H1 (cell line): ENCODE results near the gene MFRP. TPM values are rescaled to one million over a fixed set of nuclear protein-coding genes. Genes with fewer than 3 reads are reported as not detected.

ENCODE experiments used
- CTCF ChIA-PET: fragments of 300-600 bp; sonication (Branson Sonifier 250); formaldehyde crosslinking; loops from one replicate; lab custom pipeline; 2021; ENCODE audit not compliant: partially characterized antibody; lab: Charles Lee
- POLR2A ChIA-PET: fragments of 300-600 bp; sonication (Branson Sonifier 250); formaldehyde crosslinking; loops from one replicate; lab custom pipeline; 2021; ENCODE audit warnings: inconsistent platforms; ENCODE audit not compliant: partially characterized antibody; lab: Charles Lee
- DNase-seq, 2 experiments: peaks; one replicate each; pipeline versions ENCODE4 v3.0.0 to v3.0.0-alpha.2; 2010 to 2022; ENCODE audit warnings: low spot score in 2 of 2, low read depth in 1 of 2, mixed read lengths in 1 of 2
- FAIRE-seq: peaks from 2 replicates; lab custom pipeline; 2011; peaks lifted over from hg19 to GRCh38; lab: Jason Lieb, UNC
- H2AFZ ChIP-seq: 2 replicates; pipeline ENCODE4 v1.8.1; 2012; ENCODE audit warnings: low read length, inconsistent platforms
- H2AK5ac ChIP-seq: 2 replicates; pipeline ENCODE4 v1.6.1; 2013; ENCODE audit warnings: low read depth, low read length
- H2BK120ac ChIP-seq: replicated peaks from 2 replicates; pipeline ENCODE3; 2013; ENCODE audit warnings: low read depth, low read length, inconsistent platforms
- H2BK12ac ChIP-seq: 2 replicates; pipeline ENCODE4 v1.6.1; 2013; ENCODE audit warnings: low read depth, low read length
- H2BK15ac ChIP-seq: 2 replicates; pipeline ENCODE4 v1.6.1; 2013; ENCODE audit warnings: low read length
- H2BK20ac ChIP-seq: 2 replicates; pipeline ENCODE4 v1.6.1; 2013; ENCODE audit warnings: low read length
- H2BK5ac ChIP-seq: 2 replicates; pipeline ENCODE4 v1.6.1; 2013; ENCODE audit warnings: low read depth, low read length
- H3K14ac ChIP-seq: 2 replicates; pipeline ENCODE4 v1.6.1; 2013; ENCODE audit warnings: inconsistent platforms; ENCODE audit not compliant: insufficient read length
- H3K18ac ChIP-seq: 2 replicates; pipeline ENCODE4 v1.6.1; 2013; ENCODE audit warnings: low read length; ENCODE audit errors: extremely low read depth
- H3K23ac ChIP-seq: 2 replicates; pipeline ENCODE4 v1.6.1; 2013; ENCODE audit warnings: inconsistent platforms; ENCODE audit not compliant: insufficient read length
- H3K23me2 ChIP-seq: 2 replicates; pipeline ENCODE4 v1.6.1; 2013; ENCODE audit warnings: low read depth, low read length
- H3K27ac ChIP-seq: 2 replicates; pipeline ENCODE4 v1.6.1; 2011; ENCODE audit warnings: low read depth, low read length, inconsistent platforms
- H3K27me3 ChIP-seq, 4 experiments: replicated peaks in 1 of 4; 1 replicate in 1 of 4; 2 replicates in 3 of 4; pipeline versions ENCODE4 v1.6.1 to v1.8.1; 2011 to 2013; ENCODE audit warnings: low read length in 3 of 4, mild to moderate bottlenecking in 3 of 4, inconsistent platforms in 2 of 4, mixed read lengths in 2 of 4, moderate library complexity in 1 of 4; ENCODE audit not compliant: control insufficient read depth in 3 of 4, insufficient read depth in 3 of 4; ENCODE audit errors: extremely low read depth in 1 of 4
- H3K36me3 ChIP-seq, 4 experiments: 2 replicates each; pipeline versions ENCODE4 v1.6.1 to v1.8.1; 2011 to 2013; ENCODE audit warnings: mild to moderate bottlenecking in 4 of 4, low read length in 3 of 4, moderate library complexity in 2 of 4, control low read depth in 1 of 4, inconsistent platforms in 1 of 4; ENCODE audit not compliant: insufficient read depth in 4 of 4, control insufficient read depth in 2 of 4
- H3K4ac ChIP-seq: replicated peaks from 2 replicates; pipeline ENCODE3; 2013; ENCODE audit warnings: low read length, low read depth, mixed read lengths, inconsistent platforms; ENCODE audit not compliant: insufficient read length
- H3K4me1 ChIP-seq, 4 experiments: replicated peaks in 1 of 4; 1 replicate in 1 of 4; 2 replicates in 3 of 4; pipeline versions ENCODE4 v1.6.1 to v1.8.1; 2011 to 2013; ENCODE audit warnings: low read length in 3 of 4, inconsistent platforms in 2 of 4, mixed read lengths in 1 of 4; ENCODE audit not compliant: insufficient read depth in 4 of 4, control insufficient read depth in 3 of 4
- H3K4me2 ChIP-seq, 2 experiments: 2 replicates each; pipeline versions ENCODE4 v1.6.1 to v1.8.1; 2011 to 2013; ENCODE audit warnings: low read depth in 2 of 2, low read length in 2 of 2, control low read depth in 1 of 2, inconsistent platforms in 1 of 2, mild to moderate bottlenecking in 1 of 2; ENCODE audit not compliant: insufficient read depth in 1 of 2
- H3K4me3 ChIP-seq, 4 experiments: fragments of 200-600, 300-600 bp in 1 of 4; sonication (generic), shearing (Covaris generic), sonication (Bioruptor Twin) in 1 of 4; 2 replicates each; pipeline versions ENCODE4 v1.5.1 to v1.8.1; 2011 to 2016; ENCODE audit warnings: low read length in 4 of 4, low read depth in 3 of 4, control low read depth in 2 of 4, inconsistent platforms in 2 of 4, mild to moderate bottlenecking in 2 of 4, mixed read lengths in 1 of 4, moderate library complexity in 1 of 4; ENCODE audit not compliant: insufficient read depth in 2 of 4; ENCODE audit errors: extremely low read depth in 1 of 4
- H3K56ac ChIP-seq: replicated peaks from 2 replicates; pipeline ENCODE3; 2013; ENCODE audit warnings: low read depth, mild to moderate bottlenecking, mixed read lengths, low read length, inconsistent platforms; ENCODE audit not compliant: insufficient read length
- H3K79me1 ChIP-seq: 2 replicates; pipeline ENCODE4 v1.6.1; 2013; ENCODE audit warnings: low read depth, low read length, control low read depth
- H3K79me2 ChIP-seq, 2 experiments: 2 replicates each; pipeline versions ENCODE4 v1.6.1 to v1.8.1; 2012 to 2013; ENCODE audit warnings: low read length in 2 of 2, mild to moderate bottlenecking in 2 of 2, inconsistent platforms in 1 of 2; ENCODE audit not compliant: insufficient read depth in 2 of 2, control insufficient read depth in 1 of 2
- H3K9ac ChIP-seq, 4 experiments: replicated peaks in 1 of 4; 1 replicate in 1 of 4; 2 replicates in 3 of 4; pipeline versions ENCODE4 v1.6.1 to v1.8.1; 2011 to 2013; ENCODE audit warnings: low read depth in 3 of 4, low read length in 3 of 4, control low read depth in 2 of 4, mild to moderate bottlenecking in 2 of 4, moderate library complexity in 2 of 4, inconsistent platforms in 1 of 4; ENCODE audit errors: extremely low read depth in 1 of 4
- H3K9me3 ChIP-seq, 2 experiments: 2 replicates each; pipeline versions ENCODE4 v1.6.1 to v1.8.1; 2012 to 2013; ENCODE audit warnings: mild to moderate bottlenecking in 2 of 2, moderate library complexity in 2 of 2, control low read depth in 1 of 2, inconsistent platforms in 1 of 2, low read depth in 1 of 2, low read length in 1 of 2, mixed read lengths in 1 of 2; ENCODE audit not compliant: insufficient read depth in 2 of 2
- H4K20me1 ChIP-seq, 2 experiments: replicated peaks in 1 of 2; 2 replicates each; pipeline versions ENCODE3 to v1.8.1; 2011 to 2013; ENCODE audit warnings: inconsistent platforms in 2 of 2, low read length in 2 of 2, mild to moderate bottlenecking in 1 of 2; ENCODE audit not compliant: insufficient read depth in 2 of 2, control insufficient read depth in 1 of 2
- H4K5ac ChIP-seq: 2 replicates; pipeline ENCODE4 v1.6.1; 2013; ENCODE audit warnings: low read length, low read depth, mixed read lengths, inconsistent platforms; ENCODE audit not compliant: insufficient read length
- H4K8ac ChIP-seq: 2 replicates; pipeline ENCODE4 v1.8.0; 2013; ENCODE audit warnings: mild to moderate bottlenecking, moderate library complexity, low read length, inconsistent platforms; ENCODE audit not compliant: insufficient read depth; ENCODE audit errors: extremely low read depth
- H4K91ac ChIP-seq: replicated peaks from 2 replicates; pipeline ENCODE3; 2013; ENCODE audit warnings: low read length, mixed read lengths, inconsistent platforms; ENCODE audit not compliant: insufficient read length
- CREB1 ChIP-seq: IDR thresholded peaks from 2 replicates; pipeline ENCODE4 v1.6.1; 2012; ENCODE audit warnings: inconsistent platforms
- HDAC6 ChIP-seq: IDR thresholded peaks from one replicate; pipeline ENCODE4 v1.7.1; 2012; ENCODE audit warnings: low read depth, mild to moderate bottlenecking, inconsistent platforms, low read length, moderate library complexity
- JUND ChIP-seq: IDR thresholded peaks from 2 replicates; pipeline ENCODE4 v1.6.1; 2011; ENCODE audit warnings: mild to moderate bottlenecking, improper control_type of control experiment, low read length
- KDM5A ChIP-seq: fragments of 200-600 bp; IDR thresholded peaks from 2 replicates; pipeline ENCODE4 v1.7.1; 2012; ENCODE audit warnings: mild to moderate bottlenecking, low read length, inconsistent platforms, mixed read lengths
- NANOG ChIP-seq: IDR thresholded peaks from 2 replicates; pipeline ENCODE4 v1.6.1; 2011; ENCODE audit warnings: low read length, low read depth, mild to moderate bottlenecking, inconsistent platforms; ENCODE audit not compliant: insufficient read depth, poor library complexity, severe bottlenecking
- RBBP5 ChIP-seq: IDR thresholded peaks from 2 replicates; pipeline ENCODE4 v1.7.1; 2012; ENCODE audit warnings: low read depth, mild to moderate bottlenecking, inconsistent platforms, low read length, moderate library complexity, borderline replicate concordance
- SAP30 ChIP-seq: fragments of 300-600 bp; sonication (generic); IDR thresholded peaks from 2 replicates; pipeline ENCODE4 v1.7.1; 2012; ENCODE audit warnings: low read length, moderate library complexity, mild to moderate bottlenecking, inconsistent platforms; ENCODE audit not compliant: insufficient read depth, insufficient replicate concordance
- SP2 ChIP-seq: IDR thresholded peaks from 2 replicates; pipeline ENCODE4 v1.6.1; 2012; ENCODE audit warnings: mild to moderate bottlenecking, low read length, inconsistent platforms
- WGBS, 2 experiments: shearing (Covaris generic) in 1 of 2; methylation state at CpG; one replicate each; pipeline versions ENCODE4 v1.1.6 to v1.1.7; 2013 to 2015; ENCODE audit warnings: low lambda C conversion rate in 2 of 2, mixed read lengths in 2 of 2, inconsistent platforms in 1 of 2, low coverage in 1 of 2, missing lambda C conversion rate in 1 of 2; ENCODE audit not compliant: insufficient replicate concordance in 2 of 2, insufficient coverage in 1 of 2, insufficient read length in 1 of 2; ENCODE audit errors: extremely low coverage in 1 of 2, missing lambda C conversion rate in 1 of 2; 5-methylcytosine and 5-hydroxymethylcytosine counted together
- polyA plus RNA-seq, 7 experiments: library from polyadenylated mRNA; depleted of rRNA in 3 of 7; stranded (reverse) in 5 of 7; unstranded in 2 of 7; fragments of >200 nt in 5 of 7; fragments of 200-250 nt in 2 of 7; gene quantifications; 1 replicate in 5 of 7; 2 replicates in 1 of 7; 4 replicates in 1 of 7; pipeline versions ENCODE4 v1.2.1 to v1.2.3, GENCODE V29; 2011 to 2013; ENCODE audit warnings: missing spikeins in 2 of 7, mixed read lengths in 2 of 7
- total RNA-seq: library from RNA; stranded (reverse); fragmentation: NEBNext Ultra II Directional; extraction: Animal tissue kit (Norgen Biotek cat#: 25700); gene quantifications from 2 replicates; pipeline ENCODE4 v1.2.1, GENCODE V29; 2021

The MFRP gene
- total and polyA plus RNA-seq, 2 of the 8 experiments (the other 6 are each of a cell fraction or from before 2014, with no cell fraction given) = 0.02 TPM; not detected in 1

DNA sequence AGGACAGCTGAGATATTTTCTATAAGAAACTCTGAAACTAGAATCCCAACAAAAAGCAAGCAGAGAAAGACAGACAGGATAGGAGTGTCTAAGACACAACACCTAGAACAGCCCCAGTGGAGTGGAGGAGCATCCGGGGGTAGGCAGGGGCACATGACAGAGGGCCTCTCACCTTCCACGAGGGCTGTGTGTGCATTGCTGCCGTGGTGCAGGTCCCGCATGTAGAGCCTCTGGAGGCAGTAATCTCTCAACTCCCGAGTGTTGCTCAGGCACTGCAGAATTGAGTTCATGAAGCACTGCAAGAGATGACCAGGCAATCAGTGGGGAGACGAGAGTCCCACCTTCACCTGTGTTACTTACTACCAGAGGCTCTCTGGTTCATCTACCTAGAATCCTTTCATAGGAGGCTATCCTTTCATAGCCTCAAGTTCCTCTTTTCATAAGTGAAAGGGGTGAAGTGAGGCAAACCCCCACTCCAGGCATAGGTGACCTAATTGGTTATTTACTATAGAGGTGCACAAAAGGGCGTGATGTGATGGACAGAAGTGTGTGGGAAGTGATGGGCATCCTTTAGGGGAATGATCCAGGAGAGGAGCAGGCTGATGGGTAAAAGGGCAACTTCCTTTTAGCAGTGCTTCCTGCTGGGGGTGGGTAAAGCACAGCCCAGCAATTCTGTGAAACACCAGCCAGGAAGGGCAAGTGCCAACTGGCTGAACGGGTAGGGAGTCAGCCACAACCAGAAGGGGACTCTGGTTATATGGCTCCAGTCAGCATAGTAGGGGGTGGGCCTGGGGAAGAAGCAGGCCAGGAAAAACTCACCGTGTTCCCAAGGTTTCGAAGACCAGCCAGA lies 13.1 kb upstream of the MFRP start:
- H3K4me2 ChIP-seq = no peak overlapping the region
- peaks cover 6% of the 10 kb centered on the region for H3K23me2 ChIP-seq
- ChIA-PET POLR2A (interaction anchor here (1.6 to 1.8 kb wide), 2 partner anchors 7 to 21 kb away, joined by 3 to 8 read pairs; no protein-coding TSS in a partner anchor), CTCF (interaction anchor here (1.4 to 10.9 kb wide), 6 partner anchors 18 to 115 kb away, joined by 3 to 474 read pairs (median 6); partner anchors contain the start of genes C1QTNF5 and USP2)
- no peak overlapping the region for H3K4ac ChIP-seq
- no peak overlapping the region for H3K9ac ChIP-seq
- H2AFZ ChIP-seq = no peak overlapping the region
- no peak overlapping the region for H2BK20ac ChIP-seq
- no peaks in the 10 kb centered on the region; the same call in 1 of the 2 replicates for H3K79me1 ChIP-seq
- H3K4me3 ChIP-seq = no peak overlapping the region
- H4K8ac ChIP-seq = no peak overlapping the region
- no peak overlapping the region for H3K27ac ChIP-seq
- no peak overlapping the region for H2AK5ac ChIP-seq
- H4K91ac ChIP-seq = no peak overlapping the region
- H3K14ac ChIP-seq = no peak overlapping the region
- H4K5ac ChIP-seq = no peak overlapping the region
- H3K23ac ChIP-seq = no peak overlapping the region
- FAIRE-seq (no peak), DNase-seq (no peak)
- H3K27me3 ChIP-seq = peaks cover 11 to 26% (median 22%) of the 10 kb centered on the region in 4 experiments
- H2BK12ac ChIP-seq = no peak overlapping the region
- H2BK120ac ChIP-seq = no peak overlapping the region
- H2BK15ac ChIP-seq = no peak overlapping the region
- WGBS, 2 experiments = 86% methylated on average over 10 of the region's 10 CpGs; no CpG with 5 or more reads in 1 of the 2 experiments
- no peak overlapping the region for H2BK5ac ChIP-seq
- peaks cover 12 to 24% (median 19%) of the 10 kb centered on the region in 4 experiments for H3K4me1 ChIP-seq
- H3K56ac ChIP-seq = no peak overlapping the region
- no peak overlapping the region for H3K18ac ChIP-seq
- H4K20me1 ChIP-seq = peaks cover 4 to 21% of the 10 kb centered on the region in 2 experiments
- H3K36me3 ChIP-seq = peaks cover 0 to 6% (median 5%) of the 10 kb centered on the region in 4 experiments; a peak in 3 of 8 replicates
- no peaks in the 10 kb centered on the region for H3K9me3 ChIP-seq
- TF ChIP-seq HDAC6 (no peak), KDM5A (no peak), SP2 (no peak), CREB1 (no peak), NANOG (no peak), RBBP5 (no peak), JUND (no peak), SAP30 (no peak)
- TF ChIP-seq, all 59 proteins: peak for 0
- H3K79me2 ChIP-seq = no peaks in the 10 kb centered on the region
